CD4-positive, alpha-beta T cell treated with Interleukin-4 for 1 hour (primary cell): ENCODE data around the gene MPP1.

Experiments
- DNase-seq, 2 donors: peaks; one replicate each; pipeline ENCODE4 v3.0.0-alpha.2; 2020 to 2022

MPP1 gene

DNA sequence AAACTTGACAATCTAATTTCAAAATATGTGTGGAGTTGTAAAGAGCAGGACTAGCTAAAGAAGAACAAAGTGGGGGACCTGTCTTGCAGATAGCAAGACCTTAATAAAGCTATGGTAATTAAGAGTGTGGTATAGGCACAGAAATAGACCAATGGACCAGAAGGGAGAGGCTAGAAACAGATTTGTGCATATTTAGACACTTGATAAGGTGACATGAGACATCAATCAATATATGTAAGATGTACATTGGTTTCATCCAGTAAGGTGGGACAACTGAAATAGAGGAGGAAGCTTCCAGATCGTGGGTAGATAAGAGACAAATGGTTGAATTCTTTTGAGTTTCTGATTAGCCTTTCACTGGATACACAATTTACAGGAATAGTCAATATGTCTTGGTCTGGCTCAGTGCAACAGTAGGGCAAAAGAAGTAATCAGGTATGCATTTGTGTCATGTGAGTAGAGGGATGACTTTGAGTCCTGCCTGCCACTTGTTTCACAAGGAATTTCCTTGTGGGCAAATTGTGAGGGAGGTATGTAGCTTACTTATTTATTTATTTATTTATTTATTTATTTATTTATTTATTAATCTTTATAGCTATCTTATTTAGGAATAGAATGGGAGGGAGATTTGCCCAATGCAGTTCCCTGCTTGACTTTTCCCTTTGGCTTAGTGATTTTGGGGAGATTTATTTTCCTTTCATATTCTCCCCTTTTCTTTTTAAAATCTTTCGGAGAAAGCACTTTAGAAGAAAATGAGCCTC is 7.2 kb upstream of the MPP1 start:
- DNase-seq, result no peak

DNA sequence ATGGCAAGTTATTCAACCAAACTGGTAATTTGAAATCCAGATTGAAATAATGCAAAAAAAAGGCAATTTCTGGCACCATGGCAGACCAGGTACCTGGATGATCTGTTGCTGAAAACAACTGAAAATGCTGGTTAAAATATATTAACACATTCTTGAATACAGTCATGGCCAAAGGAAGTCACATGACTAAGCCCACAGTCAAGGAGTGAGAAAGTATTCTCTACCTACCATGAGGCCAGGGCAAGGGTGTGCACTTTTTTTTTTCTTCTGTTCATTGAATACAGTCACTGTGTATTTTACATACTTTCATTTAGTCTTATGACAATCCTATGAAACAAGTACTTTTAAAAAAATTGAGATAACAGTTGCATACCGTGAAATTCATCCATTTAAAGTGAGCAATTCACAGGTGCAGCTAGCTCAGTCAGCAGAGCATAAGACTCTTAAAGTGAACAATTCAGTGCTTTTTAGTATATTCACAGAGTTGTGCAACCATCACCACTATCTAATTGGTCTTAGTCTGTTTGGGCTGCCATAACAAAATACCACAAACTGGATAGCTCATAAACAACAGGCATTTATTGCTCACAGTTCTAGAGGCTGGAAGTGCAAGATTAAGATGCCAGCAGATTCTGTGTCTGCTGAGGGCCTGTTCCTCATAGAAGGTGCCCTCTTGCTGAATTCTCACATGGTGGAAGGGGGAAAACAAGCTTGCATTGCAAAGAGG is 4.8 kb upstream of the MPP1 start:
- no peak for DNase-seq

GRCh38 chrX:154806837-154807501 is 1.7 kb upstream of the MPP1 start:
- no peak for DNase-seq

- no peak for DNase-seq
These were observed 409 bp upstream of the MPP1 start for GRCh38 chrX:154805696-154806091.

DNA sequence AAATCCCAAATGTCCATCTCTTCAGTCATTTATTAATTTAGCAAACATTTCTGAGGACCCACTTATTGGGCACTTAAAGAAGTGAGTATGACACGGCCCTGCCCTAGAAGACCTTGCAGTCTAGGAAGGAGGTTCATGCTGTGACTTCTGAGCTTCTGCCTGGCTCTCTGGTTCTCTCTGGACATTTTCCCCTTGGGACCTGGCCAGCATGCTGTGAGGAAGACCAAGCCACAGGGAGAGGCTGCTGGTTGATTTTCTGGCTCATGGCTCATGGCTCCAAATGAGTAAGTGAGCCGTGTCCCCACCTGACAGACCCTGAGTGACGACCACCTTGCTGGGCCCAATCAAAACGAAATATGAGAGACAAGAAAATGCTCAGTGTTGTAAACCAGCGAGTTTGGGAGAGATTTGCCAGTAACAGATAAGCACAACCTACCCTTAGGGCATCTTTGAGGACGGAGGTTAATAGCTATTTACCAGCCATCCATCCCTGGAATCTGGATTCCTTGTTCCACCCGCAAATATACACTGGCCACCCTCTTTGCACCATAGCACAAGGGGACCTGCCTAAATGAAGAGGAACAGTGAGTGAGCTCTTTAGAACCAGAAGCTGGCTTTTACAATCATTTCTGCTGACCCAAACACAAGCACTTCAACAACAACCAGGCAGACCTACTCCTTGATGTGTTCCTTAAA is 876 bp downstream of the MPP1 start:
- DNase-seq, result no peak

DNA sequence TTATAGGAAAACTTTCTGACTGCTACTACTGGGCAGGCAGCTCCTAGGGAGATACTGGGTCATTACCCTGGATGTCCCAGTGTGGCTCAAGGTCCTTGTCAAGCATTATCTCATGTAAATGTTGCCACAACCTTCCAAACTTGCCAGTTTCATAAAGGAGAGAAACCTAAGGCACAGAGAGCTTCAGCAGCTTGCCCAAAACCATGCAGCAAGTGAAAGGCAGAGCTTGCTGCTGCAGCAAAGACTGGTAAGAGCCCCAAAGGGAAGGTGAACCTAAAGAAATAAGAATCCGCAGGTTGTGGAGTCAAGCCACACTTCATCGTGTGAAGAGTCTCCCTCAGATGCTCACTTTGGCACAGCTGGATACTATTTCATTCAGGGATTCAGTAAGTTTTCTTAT is 2.3 kb downstream of the MPP1 start:
- no peak for DNase-seq

DNA sequence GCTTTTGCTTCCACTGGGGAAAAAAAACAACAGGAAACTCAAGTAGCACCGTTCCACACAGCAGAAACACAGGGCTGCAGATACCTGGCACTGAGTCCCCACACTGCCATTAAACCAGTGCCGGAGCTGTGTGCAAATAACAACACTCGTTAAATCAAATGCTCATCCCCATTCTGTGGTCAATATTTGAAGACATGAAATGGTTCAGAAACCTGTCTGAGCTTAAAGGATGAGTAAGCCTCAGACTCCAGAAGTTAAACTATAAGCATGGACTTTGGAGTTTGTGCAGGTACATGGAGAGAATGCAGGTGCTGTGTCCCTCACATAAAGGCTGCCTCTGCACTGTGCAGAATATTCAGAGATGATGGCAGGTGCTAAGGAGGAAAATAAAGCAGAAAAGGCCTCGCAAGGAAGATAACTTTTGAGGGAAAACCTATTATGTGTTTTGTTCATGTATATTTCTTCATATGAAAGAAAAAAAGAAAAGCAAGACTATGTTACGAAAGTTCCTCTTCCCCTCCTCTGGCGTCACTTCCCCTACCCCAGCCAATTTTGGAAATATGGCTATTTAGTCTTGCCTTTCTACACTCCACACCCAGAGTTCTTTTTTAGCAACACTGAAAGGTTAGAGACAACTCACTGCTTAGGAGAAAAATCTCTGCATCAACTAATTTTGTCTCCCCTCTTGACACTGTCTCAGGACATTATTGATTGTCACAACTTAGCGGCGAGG is 4.6 kb downstream of the MPP1 start:
- no peak for DNase-seq

GRCh38 chrX:154799556-154800348 is 5.5 kb downstream of the MPP1 start:
- no peak for DNase-seq

DNA sequence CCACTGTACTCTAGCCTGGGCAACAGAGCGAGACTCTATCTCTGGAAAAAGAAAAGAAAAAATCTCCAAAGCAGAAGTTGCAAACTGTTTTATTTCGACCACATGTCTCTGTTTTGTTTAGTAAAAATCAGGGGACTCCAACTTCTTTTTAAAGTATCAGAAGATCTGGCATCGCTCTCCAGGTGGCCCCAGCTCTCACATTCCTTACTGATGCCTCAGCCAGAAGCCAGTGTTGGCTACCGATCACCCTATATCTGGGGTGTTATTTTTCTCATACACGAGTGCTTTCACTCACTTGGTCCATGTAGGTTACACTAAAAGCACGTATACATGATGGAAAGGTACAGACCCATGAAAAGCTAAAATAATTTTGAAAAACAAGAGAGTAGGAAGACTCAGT is 8.3 kb downstream of the MPP1 start:
- DNase-seq, result no peak

GRCh38 chrX:154795016-154795415 is 10.3 kb downstream of the MPP1 start:
- DNase-seq, result no peak

- no peak for DNase-seq
These were observed 12.0 kb downstream of the MPP1 start for GRCh38 chrX:154793084-154793795.

DNA sequence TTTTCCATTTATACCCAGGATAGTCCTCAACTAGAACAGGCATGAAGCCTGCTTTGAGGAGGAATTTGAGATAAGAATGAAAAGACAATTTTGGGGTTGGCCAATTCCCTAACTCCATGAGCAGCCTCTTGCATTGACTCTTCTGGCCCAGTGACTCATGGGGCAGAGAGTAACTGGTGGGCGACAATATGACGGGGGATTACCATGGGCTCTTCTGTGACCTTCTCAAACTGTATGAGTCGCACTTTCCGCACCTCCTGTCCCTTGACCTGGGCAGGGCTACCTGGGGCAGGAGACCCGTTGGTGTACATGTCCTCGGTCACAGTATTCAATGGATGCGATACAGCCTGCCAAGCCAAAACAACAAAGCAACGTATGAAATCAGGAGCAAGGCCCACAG is 13.3 kb downstream of the MPP1 start:
- DNase-seq, result no peak

- DNase-seq, result no peak
These were observed 13.8 kb downstream of the MPP1 start for GRCh38 chrX:154791467-154791866.

GRCh38 chrX:154785716-154786115 is 19.6 kb downstream of the MPP1 start:
- DNase-seq, result no peak

DNA sequence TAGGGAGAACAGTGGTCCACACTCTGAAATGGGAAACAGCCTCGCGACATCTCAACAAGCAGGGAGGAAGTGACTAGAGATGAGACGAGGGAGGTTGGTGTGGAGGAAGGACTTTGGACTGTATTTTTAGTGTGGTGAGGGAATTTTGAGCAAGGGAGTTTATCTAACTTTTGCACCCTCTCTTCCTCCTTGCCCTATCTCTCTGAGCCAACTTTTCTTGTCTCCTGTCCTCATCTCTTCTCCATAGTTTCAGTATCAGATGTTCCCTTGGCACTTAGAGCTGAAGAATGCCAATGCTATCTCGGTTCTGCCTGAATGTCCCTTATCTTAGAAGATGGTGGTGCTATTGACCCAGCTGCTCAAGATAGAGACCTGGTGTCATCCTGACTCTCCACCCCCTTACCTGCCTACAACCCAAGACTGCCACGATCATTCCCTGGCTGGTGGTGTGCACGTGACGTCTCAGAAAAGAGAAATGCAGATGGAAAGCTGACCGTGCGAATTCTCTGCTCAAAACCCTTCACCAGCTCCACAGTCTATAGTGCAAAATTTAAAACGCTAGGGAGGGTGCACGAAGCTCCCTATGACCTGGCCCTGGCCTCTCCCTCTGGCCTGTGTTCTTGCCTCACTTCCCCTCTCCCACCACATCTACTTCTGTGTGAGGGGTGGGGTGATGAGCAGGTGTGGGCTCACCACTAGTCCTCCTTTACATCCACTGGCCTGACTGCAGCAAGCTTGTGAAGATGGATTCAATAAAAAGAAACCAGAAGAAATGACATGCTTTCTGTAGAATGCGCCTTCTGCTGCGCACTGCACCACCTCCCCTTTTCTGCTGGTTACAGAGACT is 20.9 kb downstream of the MPP1 start:
- no peak for DNase-seq

DNA sequence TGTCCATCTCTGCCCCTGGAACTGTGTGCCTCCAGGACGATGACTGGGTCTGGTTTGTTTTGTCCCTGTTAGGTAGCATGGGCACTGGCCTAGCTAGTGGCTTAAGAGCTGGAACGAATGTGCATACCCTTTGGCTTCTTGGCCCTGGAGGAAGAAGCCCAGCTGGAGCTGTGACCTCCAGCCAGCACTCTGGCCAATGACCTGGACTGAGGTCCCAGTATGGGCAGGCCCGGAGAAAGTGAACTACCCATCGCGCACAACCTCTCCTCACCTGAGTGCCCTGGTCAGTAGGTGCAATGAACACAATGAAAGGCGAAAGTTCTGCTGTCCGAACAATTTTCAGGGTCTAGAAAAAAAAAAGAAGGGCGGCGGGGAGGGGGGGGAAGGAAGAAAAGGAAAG is 24.3 kb downstream of the MPP1 start:
- no peak for DNase-seq

DNA sequence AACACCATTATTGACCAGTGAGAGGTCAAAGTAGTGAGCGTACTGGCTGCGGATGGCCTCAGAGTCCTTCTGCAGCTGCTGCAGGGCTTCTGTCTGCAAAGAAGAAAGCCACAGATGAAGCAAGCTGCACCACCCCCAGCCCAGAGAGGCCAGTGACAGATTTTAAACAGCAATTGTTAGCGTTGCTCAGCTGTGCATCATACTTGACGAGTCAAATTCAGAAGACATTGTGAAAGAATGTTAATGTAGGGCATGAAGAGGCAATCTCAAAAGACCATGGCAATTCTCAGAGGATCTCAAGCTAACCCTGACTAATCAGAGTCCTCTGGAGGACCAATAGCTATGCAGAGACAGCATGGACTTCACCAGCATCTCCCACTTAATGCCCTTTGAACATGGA is 26.0 kb downstream of the MPP1 start:
- no peak for DNase-seq

GRCh38 chrX:154776753-154777152 is 28.5 kb downstream of the MPP1 start:
- DNase-seq, result no peak

DNA sequence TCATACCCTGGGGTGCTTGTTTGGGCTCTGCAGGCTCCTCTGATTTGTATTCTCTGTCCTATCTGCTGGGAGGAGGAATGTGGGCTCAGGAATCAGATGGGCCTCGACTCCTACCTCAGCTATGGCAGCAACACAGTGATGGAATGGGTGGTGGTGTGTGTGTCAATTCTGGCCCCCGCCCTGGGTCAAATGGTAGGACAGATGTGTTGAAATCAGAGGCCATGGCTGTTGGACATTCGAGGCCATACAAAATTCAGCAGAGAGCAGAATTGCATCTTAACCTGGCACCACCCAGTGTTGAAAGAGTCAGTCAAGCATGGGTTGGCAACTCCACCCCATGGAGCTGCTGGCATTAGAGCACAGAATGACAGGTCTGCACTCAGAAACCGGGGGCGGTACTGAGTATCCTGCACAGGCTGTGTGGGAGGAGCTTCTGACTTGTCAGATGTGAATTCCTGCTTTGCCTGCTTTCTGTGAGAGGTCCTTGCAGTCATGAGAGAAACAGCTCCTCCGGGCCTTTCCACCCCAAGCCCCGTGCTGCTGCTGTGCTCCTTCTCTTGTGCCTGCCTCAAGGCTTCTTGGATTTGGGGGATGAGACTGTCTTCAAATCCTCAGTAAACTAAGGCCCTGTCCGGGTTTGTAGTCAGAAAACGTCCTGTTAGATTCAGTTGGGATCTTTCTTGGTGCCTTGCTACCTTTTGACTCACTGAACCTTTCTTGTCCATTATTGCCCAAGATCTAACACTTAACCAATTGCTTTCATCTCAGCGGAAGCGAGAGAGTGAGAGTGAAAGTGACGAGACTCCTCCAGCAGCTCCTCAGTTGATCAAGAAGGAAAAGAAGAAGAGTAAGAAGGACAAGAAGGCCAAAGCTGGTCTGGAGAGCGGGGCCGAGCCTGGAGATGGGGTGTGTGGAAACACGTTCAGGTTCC is 29.6 kb downstream of the MPP1 start:
- no peak for DNase-seq
